Astrocyte of the spinal cord (primary cell): Measurements from ENCODE around the gene PIK3AP1.
"Not testable (repeated sequence)": the region's sequence is repeated elsewhere in the genome, so short reads cannot be mapped to it uniquely, and the experiment has no call there.

Experiments used
- DNase-seq: peaks from one replicate; pipeline ENCODE4 v3.0.0; 2011; ENCODE audit warnings: low read depth, low spot score
- H3K4me3 ChIP-seq: 2 replicates; pipeline ENCODE4 v1.5.1; 2011; ENCODE audit warnings: low read depth, mild to moderate bottlenecking, low read length, moderate library complexity
- in situ Hi-C: cut with HindIII; loops from 2 replicates; pipeline ENCODE4 v1.10.0; 2017; ENCODE audit warnings: low sequenced_read_pairs
- TF ChIP-seq, protein P1 (sequence below): IDR thresholded peaks from 2 replicates; pipeline ENCODE4 v1.5.1; 2012; ENCODE audit warnings: low read depth, mild to moderate bottlenecking, low read length, inconsistent platforms

PIK3AP1 gene

DNA sequence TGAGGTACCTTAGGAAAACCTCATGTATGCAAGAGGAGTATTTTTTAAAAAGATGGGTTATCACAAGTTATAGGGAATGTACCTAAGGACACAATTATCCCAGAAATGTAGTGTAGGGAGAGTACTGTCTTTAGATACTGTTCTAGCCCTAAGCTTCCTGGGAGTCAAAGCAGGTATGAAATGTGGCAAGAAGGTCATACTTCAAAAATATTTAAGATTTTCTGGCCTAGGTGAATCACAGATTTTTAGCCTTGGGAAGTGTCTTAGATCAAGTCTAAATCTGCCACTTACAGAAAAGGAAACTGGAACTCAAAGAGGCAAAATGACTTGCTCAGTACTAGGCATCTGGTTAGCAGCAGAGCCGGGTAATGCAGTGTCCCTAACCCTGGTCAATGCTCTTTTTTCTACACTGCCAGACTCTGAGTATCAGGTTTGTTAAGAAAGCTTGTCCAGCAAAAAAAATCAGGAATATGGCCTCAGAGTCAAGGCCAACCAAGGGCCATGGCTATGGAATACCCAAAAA, 13.9 kb downstream of the PIK3AP1 start:
- no peak for DNase-seq
- TF ChIP-seq, protein P1, sequence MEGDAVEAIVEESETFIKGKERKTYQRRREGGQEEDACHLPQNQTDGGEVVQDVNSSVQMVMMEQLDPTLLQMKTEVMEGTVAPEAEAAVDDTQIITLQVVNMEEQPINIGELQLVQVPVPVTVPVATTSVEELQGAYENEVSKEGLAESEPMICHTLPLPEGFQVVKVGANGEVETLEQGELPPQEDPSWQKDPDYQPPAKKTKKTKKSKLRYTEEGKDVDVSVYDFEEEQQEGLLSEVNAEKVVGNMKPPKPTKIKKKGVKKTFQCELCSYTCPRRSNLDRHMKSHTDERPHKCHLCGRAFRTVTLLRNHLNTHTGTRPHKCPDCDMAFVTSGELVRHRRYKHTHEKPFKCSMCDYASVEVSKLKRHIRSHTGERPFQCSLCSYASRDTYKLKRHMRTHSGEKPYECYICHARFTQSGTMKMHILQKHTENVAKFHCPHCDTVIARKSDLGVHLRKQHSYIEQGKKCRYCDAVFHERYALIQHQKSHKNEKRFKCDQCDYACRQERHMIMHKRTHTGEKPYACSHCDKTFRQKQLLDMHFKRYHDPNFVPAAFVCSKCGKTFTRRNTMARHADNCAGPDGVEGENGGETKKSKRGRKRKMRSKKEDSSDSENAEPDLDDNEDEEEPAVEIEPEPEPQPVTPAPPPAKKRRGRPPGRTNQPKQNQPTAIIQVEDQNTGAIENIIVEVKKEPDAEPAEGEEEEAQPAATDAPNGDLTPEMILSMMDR: no peak
- no peak overlapping the region for H3K4me3 ChIP-seq
- in situ Hi-C loops: no loop called here

DNA sequence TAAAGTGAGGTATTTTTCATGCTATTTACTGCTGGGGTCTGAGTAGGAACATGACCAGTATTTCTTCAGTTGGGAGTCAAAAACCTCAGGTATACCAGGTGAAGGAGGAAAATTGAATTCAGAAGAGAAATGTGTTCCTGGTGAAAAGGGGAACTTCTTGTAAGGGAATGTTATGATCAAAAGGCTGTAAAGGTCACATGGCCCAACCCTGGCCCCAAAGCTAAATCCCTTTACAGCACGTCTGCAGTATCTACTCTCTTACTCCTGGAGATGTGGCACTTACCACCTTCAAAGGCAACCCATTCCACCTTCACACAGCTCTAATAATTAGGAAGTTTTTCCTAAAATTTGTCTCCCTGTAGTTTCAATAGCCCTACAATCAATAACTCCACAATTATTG, 15.2 kb downstream of the PIK3AP1 start:
- in situ Hi-C loops: no loop called here
- no peak for DNase-seq
- TF ChIP-seq, protein P1: no peak
- no peak overlapping the region for H3K4me3 ChIP-seq

DNA sequence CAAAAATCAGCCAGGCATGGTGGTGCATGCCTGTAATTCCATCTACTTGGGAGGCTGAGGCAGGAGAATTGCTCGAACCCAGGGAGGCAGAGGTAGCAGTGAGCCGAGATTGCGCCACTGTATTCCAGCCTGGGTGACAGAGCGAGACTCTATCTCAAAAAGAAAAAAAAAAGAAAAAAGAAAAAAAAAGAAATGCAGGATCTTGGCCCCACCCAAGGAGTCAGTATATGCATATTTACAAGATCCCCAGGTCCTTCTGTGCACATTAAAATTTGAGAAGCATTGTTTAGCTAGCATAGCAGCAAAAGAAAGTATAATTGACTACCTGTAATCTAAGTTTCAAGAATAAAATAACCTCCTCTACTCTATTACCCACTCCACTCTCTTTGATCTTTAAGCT, 15.8 kb downstream of the PIK3AP1 start:
- in situ Hi-C loops: no loop called here
- no peak overlapping the region for H3K4me3 ChIP-seq
- no peak for DNase-seq
- TF ChIP-seq, protein P1: no peak

DNA sequence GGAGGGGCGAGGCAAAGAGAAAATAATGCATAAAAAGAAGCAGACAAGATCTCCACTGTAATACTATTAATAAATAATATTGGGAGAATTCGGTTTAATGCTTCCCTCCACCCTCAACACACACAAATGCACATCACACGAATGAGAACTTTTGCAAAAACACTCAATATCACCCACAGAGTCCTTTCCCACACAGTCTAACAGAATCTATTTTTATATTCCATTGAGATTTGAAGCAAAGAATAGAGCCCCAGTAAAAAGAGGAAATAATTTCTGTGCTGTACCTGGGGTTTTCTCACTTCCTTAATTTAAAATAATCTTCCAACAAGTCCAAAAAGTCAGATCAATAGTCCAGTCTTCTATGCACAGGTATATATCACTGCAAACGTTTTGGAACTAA, 17.0 kb downstream of the PIK3AP1 start:
- no peak overlapping the region for H3K4me3 ChIP-seq
- in situ Hi-C loops: no loop called here
- TF ChIP-seq, protein P1: no peak
- no peak for DNase-seq

DNA sequence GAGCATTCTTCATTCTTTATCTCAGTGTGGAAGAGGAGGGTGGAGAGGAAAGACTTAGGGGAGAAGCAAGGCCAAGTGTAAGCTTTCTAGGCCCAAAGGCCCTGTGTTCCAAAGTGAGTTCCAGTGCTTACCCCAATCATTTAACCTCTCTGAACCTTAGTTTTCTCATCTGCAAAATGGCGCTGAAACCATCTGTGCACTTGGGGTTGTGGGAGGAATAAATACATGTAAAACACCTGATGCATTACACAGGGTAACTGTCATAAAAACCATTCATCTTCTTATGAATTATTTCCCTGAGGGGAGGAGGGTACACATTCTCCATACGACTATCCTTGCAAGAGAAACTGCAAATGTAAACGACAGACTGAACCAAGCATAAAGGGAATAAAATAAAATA, 19.0 kb downstream of the PIK3AP1 start:
- in situ Hi-C loops: no loop called here
- TF ChIP-seq, protein P1: no peak
- no peak for DNase-seq
- no peak overlapping the region for H3K4me3 ChIP-seq

DNA sequence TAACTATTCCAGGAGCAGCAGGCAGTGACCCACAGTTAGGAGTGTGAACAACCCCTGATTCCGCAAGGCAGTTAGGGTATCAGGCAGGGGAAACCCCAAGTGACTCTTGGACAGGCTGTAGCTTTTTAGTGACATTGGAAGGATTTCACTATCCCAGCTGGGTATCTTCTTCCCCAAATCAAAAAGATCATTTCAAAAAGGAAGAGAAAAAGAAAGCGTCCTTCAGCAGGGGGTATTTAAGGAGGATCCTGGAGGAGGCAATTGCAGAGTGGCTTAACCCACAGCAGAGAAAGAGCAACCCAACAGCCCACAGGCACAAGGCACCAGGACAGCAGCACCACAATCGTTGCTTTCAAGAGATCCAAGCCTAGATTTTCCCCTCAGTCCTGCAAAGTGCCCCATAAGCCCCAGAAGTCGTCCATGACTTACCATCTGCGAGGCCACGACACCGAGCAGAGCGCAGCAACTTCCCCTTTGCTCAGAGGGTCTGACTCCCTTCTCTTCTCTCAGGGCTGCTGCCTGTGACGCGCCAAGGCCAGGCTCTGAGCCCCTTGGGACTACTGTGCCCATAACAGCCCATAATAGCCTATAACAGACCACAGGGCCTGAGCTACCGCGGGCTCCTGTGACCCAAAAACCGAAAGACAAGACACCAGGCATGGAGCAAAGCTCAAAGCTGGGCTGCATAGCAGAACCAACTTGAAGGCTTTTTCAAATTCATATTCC, 19.8 kb downstream of the PIK3AP1 start:
- DNase-seq: no peak
- TF ChIP-seq, protein P1: no peak
- no peak overlapping the region for H3K4me3 ChIP-seq
- in situ Hi-C loops: no loop called here

DNA sequence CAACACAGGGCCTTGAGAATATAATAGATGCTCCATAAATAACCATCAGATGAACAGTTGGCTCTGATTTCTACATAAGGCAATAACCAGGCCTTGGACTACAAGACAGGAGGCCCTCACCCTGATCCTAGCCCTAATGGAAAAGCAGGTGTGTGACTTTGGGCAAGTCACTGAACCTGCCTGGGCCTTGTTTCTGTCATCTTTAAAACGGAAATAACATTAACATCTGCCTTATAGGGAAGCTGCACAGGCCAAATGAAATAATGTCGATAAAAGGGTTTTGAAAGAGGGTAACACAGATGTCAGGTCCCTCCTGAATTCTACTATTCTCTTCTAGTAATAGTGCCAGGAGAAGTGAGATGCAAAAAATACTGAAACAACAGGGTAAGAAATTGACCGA, 20.7 kb downstream of the PIK3AP1 start:
- H3K4me3 ChIP-seq: no peak overlapping the region
- in situ Hi-C loops: no loop called here
- no peak for DNase-seq
- TF ChIP-seq, protein P1: no peak

DNA sequence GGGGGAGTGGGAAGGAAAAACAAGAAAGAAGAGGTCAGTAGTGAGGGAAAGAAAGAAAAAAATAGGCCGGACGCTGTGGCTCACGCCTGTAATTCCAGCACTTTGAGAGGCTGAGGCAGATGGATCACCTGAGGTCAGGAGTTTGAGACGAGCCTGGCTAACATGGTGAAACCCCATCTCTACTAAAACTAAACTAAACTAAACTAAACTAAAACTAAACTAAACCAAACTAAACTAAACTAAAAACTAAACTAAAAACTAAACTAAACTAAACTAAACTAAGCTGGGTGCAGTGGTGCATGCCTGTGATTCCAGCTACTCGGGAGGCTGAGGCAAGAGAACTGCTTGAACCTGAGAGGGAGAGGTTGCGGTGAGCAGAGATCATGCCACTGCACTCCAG, 22.0 kb downstream of the PIK3AP1 start:
- in situ Hi-C loops, DNase-seq, H3K4me3 ChIP-seq: not testable (repeated sequence)
